Inferior parietal cortex (tissue), 1 donor: ENCODE data around the gene BST2.

Experiments used
- DNase-seq: peaks from one replicate; pipeline ENCODE4 v3.0.0-alpha.2; 2016; ENCODE audit errors: extremely low spot score

BST2 gene, protein sequence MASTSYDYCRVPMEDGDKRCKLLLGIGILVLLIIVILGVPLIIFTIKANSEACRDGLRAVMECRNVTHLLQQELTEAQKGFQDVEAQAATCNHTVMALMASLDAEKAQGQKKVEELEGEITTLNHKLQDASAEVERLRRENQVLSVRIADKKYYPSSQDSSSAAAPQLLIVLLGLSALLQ

DNA sequence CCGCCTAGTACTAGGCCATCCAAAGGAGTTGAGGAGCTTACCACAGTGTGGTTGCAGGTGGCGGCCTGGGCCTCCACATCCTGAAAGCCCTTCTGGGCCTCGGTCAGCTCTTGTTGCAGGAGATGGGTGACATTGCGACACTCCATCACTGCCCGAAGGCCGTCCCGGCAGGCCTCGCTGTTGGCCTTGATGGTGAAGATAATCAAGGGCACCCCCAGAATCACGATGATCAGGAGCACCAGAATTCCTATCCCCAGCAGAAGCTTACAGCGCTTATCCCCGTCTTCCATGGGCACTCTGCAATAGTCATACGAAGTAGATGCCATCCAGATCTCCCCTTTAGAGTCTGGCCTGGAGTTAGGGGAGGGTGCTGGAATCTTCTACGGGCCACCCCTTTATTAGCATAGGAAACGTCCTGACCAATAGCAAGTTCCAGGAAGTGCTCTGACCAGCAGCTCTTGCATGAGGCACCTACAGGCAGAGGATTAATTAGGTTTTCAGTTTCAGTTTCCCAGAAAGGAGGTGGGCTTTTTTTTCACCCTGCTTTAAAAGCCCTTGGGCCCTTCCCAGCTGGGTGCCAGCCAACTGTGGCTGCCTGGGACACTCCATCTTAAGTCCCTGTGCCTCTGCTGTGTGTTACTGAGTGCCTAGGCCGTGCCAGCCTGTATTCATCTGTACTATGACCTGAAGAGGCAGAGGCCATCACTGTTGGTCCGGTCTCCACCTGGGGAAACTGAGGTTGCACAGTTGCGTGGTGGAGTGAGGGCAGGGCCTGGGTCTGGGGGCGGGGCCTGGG is at the start of gene BST2:
TSS of gene BST2 (minus strand) at position 381 of the 796 bp plus-strand sequence. CDS start at position 326, 55 bp downstream.
- DNase-seq = peak; percentile 42

DNA sequence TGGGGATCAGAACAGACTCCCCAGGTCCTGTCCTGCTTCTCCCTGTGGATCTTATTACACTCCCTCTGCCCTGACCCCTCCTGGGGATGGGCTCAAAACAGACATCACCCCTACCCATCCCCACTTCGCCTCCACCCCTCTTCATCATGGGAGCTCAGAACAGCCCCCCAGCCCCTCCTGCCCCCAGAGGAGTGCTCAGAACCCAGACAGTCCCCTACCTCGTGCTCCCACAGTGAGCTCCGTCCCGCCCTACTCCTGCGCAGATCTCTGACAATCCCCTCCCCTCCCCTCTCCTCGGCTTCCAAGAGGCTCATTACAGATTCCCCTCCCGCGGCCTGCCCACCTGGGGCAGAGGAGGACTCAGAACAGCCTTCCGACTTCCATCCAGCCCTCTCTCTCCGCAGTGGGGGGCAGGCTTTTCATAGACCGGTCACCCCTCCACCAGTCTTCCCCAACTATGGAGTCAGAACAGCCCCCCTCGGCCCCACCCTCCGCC is 49.2 kb upstream of the BST2 start:
- no peak for DNase-seq

DNA sequence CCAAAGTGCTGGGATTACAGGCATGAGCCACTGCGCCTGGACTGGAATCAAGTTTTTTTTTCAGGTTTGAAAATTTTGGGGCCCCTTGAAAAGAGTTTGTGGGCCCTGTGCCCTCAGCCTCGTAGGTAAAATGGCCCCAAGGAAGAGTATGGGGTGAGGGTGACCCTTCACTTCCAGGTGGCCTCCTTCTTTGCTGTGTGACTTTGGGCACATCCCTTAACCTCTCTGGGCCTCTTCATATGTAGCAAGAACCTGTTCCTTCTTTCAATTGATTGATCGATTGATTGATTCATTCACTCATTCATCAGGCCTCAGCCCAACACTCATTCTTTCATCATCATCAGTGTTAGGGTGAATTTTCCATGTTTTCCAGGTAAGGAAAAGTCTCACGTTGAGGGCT is 46.4 kb upstream of the BST2 start:
- DNase-seq = no peak

DNA sequence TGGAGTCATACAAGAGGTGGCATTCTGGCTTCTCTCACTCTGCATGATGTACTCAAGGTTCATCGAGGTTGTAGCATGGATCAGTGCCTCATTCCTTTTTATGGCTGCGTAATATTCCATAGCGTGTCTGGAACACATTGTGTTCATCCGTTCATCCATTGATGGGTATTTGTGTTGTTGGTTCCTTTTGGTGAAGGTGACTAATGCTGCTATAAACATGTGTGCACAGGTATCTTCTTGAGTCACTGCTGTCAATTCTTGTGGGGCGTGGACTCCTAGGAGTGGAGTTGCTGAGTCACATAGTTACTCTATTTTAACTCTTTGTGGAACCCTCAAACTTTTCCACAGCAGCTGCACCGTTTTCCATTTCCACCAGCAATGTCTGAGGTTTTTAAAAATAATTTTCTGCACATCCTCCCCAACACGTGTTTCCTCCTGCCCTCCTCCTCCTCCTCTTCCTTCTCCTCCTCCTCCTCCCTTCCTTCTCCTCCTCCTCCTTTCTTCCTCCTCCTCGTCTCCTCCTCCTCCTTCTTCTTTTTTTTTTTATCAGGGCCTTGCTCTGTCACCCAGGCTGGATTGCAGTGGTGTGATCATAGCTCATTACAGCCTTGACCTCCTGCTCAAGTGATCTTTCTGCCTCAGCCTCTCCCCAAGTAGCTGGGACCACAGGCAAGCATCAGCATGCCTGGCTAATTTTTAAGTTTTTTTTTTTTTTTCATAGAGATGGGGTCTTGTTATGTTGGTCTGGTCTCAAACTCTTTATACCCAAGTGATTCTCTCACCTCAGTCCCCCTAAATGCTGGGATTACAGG is 45.0 kb upstream of the BST2 start:
- DNase-seq = no peak

DNA sequence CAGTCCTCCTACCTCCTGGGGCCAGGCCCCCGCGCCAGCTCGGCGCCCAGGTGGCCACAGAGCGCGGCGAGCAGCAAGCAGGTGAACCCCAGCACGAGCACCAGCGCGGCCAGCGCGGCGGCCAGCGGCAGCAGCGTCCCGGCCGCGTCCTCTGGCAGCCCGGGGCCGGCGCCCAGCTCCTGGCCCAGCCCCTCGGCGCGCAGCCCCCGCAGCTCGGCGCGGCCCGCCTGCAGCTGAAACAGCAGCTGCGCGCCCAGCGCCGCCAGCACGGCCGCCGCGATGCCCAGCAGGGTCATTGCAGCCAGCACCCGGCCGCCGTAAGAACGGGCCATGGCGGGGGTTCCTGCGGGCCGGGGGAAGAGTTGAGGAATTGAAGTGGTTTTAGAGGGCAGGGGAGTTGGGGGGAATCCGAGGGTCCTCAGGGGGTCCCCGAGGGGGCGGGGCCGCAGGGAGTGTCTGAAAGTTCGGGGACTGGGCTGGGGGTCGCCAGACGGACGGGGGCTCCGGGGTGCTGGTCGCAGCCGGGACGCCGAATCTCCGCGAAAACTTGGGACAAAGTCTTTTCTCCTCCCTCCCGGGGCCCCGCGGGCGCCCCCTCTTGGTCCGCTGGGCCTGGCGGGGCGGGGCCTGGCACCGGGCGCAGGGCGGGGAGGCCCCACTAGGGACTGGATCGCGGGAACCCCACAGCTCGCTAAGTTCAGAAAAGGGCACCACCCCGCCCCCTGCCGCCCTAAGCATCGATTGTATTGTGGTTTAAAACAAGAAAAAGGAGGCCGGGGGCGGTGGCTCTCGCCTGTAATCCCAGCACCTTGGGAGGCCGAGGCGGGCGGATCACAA is 42.9 kb upstream of the BST2 start, which contains the start of gene TMEM221:
TSS of gene TMEM221 (minus strand) at position 538 of the 837 bp plus-strand sequence. CDS start at position 332, 206 bp downstream.
- DNase-seq = no peak

DNA sequence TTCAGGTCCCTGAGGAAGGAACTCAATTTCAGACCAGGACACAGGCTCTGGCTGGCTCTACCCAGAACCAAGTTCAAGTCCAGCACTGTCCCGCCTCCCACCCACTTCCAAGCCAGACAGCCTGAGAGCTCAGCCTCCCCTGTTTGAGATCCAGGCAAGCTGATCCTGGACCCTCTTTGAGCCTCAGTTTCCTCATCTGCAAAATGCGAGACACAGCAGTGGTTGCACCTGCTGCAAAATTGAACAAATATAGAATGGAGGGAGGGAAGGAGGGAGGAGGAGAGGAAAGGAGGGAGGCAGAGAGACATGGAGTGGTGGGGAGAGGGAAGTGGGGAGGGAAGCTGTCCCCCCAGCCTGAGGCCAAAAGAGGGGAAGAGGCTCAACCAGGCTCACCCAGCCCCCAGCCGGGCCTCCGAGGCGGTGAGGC is 42.3 kb upstream of the BST2 start:
- no peak for DNase-seq

DNA sequence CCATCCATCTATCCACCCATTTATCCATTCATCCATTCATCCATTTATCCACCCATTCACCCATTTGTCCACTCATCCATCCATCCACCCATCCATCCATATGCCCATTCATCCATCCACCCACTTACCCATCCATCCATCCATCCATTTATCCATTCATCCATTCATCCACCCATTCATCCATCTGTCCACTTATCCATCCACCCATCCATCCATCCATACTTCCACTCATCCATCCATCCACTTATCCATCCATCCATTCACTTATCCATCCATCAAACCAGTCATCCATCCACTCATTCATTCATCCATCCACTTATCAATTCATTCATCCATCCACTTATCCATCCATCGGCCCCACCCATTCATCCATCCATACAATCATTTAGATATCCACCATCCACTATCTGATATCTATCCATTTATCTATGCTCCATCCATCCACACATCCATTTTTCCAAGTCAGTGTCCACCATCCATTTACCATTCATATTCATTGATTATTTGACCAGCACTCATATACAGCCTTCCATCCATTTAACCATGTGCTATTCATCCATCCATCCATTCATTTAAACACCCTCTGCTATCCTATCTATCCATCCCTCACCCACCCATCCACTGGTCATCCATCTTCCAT is 40.2 kb upstream of the BST2 start:
- DNase-seq = no peak

DNA sequence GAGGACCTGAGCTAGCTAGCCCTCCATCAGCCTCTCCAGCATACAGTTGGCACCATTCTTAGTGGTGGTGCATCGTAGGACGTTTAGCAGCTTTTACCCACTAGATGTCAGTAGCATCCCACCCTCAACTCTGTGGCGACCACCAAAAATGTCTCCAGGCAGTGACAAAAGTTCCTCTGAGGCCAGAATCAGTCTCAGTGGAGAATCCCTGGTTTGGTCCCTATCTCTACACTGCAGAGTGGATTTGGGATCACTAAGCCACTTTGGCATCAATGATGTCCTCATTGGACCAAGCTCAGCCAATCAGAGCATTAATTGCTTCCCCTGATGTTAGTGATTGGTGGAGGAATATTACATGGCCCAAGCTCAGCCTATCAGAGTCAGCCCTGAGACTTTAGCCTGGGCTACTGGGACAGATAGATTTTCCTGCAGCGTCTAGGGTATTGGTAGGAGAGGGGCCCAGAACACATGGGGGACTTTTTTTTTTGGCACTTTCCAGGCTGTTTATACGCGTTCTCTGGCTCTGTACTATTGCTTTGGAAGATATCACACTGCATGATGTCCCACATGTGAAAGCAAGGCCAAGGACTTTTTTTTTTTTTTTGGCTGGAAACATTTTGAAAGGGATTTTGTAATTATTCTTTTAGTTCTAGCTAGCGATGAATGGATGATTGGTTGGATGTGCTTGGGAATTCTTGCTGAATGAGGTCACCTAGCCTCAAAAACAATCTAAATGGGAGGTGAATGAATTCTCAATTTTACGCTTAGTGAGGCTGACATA is 36.0 kb upstream of the BST2 start:
- no peak for DNase-seq

DNA sequence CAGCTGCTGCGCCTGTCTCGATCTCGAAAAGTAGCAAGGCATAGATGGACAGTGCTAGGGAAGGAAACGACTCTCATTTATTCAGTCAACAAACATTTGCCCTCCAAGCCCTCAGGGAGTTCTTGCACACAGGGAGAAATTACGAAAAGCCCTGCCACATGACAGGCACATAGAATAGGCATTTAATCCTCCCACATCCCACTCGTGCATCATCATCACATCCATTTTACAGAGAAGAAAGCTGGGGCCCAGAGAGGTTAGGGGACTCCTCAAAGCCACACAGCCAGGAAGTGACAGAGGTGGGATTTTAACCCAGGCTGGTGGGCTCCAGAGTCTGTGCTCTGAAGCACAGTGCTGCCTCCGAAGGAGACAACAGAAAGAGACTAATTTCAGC is 31.4 kb upstream of the BST2 start:
- DNase-seq = no peak

DNA sequence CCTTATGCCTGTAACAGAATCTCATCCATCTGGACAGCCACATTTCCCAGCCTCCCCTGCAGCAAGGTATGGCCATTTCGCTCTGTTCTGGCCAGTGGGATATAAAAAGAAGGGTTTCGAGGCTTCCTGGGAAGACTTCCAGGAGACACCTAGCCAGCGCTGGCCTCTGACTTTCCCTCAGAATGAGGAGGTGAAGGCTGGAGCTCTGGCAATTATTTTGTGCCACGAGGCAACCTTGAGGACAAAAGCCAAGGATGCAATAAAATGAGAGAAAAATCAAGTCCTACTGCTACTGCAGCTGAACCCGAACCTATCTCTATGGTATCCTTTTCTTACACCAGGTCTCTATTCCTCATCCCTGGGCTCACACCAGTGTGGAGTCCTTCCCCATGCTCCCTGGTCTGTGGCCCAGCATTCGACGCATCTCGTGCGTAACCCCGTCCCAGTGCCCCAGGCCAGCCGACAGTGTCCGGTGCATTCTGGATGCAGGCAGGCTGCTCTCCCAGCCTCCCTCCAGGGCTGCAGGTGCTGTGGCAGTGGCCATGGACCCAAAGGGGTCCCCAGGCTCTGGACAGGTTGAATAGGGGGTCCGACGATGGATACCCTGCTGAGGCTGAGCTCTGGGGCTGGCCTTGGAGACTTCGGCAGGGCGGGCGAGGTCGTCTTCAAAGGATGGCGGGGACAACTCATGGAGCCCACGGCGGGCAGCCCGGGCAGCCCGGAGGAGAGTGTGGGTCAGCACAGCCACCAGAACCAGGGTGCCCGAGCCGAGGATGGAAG is 30.9 kb upstream of the BST2 start:
- DNase-seq = no peak

DNA sequence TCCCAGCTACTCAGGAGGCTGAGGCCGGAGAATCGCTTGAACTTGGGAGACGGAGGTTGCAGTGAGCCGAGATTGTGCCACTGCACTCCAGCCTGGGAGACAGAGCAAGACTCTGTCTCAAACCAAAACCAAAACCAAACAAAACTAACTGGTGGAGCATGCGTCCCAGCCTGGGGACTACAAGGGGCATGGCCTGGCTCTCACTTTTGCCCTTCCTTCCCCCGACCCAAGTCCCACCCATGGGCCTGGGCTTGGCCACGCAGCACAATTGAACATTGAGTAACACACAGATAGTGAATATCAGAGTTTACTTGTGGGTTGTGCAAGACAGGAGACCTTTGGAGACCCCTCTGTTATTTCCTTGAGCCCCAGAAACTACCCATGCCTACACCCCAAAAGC is 29.8 kb upstream of the BST2 start:
- DNase-seq = no peak

DNA sequence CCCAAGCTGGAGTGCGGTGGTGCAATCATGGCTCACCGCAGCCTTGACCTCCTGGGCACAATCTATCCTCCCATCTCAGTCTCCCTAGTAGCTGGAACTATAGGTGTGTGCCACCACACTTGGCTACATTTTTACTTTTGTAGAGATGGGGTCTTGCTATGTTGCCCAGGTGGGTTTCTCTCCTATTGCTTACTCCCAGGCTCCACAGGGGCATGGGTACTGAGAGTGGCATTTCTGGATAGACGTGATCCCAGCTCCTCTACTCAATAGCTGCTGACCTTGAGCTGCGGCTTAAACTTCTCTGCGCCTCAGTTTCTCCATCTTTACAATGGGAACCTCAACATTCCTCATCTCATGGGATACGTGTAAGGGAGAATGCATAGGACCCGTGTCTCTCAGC is 26.0 kb upstream of the BST2 start:
- no peak for DNase-seq

DNA sequence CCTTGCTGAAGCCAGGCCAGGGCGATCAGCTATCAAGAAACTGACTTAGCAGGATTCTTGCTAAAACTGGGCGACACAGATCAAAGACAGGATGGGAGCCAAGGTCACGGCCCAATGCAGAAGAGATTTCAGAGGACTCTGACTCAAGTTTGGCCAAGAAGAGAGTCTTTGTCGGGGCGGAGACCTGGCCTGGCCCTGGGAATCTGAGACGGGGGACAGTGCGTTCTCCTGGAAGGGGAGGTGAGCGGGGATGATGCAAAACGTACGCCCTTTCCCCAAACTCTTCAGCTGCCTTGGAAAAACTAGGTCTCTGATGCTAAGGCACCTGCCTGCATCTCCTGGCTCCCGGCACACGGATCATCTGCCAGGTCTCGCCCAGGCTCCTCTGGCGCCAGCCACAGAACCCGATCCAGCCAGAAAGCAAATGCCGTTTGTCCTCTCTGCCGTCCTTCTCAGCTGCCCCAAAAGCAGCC is 24.2 kb upstream of the BST2 start:
- DNase-seq = no peak

DNA sequence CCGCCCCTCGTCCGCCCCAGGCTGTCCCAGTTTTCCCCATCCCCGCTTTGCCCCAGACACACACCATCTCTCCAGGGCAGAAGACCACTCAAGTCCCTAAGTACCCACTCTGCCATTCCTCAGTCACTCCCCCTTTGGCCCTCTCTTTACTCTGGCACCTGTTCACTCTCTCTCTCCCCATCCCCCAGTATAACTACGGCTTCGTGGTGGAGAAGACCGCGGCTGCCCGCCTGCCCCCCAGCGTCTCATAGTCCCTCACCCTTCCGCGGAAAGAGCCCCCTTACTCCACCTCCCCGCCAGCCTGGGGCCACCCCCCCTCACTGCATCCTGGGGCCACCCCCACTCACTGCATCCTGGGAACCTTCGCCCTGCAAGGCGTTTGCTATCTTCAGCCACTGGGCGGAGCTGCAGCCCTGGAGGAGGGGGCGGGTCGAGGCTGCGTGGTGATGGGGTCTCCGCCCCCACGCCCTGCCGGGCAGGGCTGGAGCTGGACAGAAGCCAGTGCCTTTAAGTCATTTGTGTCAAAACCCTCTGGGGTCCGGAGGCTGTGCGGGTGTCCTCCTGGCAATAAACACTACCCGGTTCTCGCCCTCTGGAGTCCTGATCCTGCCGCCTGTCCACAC is 19.4 kb upstream of the BST2 start:
- DNase-seq = no peak

DNA sequence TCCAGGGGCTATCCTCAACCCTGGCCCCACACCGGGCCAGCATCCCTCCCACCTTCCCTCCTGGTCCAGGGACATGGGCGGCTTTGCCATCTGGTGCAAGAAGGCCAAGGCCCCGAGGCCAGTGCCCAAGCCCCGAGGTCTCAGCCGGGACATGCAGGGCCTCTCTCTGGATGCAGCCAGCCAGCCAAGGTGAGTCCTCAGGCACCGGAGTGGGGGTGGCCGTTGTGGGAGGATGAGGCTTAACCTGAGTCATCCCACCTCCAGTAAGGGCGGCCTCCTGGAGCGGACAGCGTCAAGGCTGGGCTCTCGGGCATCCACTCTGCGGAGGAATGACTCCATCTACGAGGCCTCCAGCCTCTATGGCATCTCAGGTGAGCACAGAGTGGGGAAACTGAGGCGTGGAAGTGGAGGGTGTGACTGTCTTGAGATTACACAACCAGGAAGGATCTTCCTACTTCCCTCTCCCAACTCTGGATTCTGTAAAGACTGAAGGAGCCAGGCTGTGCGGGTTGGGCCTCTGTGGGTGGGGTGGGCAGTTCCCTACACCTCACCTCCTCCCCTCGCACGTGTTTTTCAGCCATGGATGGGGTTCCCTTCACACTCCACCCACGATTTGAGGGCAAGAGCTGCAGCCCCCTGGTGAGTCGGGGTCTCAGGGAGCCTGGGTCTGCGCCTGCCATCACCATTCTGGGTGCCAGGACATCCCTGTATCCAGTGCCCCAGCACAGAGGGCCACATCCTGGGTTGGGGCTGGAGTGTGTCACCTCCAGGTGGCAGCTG is 18.2 kb upstream of the BST2 start:
- DNase-seq = no peak

DNA sequence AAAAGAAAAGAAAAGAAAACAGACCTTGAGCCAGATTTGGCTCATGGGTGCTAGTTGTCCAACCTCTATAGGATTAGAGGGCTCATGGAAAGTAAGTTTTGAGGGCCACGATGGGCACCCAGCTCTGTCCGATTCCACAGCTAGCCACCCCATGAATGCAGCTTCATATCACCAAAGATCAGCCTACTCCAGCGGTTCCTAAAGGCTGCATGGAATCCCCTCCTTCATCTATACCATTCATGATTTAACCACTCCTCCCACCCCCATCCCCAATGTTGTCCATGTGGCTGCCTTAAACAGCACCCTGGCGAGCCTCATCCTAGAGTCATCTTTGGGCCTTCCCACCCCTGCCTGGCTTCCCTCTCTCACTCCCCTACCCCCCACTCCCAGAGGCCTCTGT is 16.5 kb upstream of the BST2 start:
- DNase-seq = no peak

DNA sequence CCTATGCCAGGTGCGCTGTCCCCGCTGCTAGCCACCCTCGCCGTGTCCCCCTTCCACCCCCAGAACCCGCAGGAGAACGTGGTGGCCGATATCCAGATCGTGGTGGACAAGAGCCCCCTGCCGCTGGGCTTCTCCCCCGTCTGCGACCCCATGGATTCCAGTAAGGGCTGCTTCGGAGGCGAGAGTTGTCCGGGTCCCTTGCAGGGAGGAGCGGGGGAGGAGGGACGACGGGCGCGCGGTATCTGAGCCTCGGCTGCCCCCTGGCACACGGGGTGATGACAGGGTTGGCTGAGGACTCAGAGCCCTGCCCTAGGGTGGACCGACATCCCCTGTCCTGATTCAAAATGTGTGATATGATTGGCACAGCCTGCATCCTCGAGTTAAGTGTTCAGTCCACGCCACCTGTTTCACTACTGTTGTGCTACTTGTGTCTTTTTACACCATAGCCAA is 15.1 kb upstream of the BST2 start:
- DNase-seq = no peak
